SK-N-SH (cell line): Measurements from ENCODE around the gene PTPRG. TPM values are rescaled to one million over a fixed set of nuclear protein-coding genes. Genes with fewer than 3 reads are reported as not detected.
A peak's percentile ranks its signal among the peaks of the same experiment; 100 is the strongest.

Experiments
- CTCF ChIA-PET: fragments of 300-600, 350-600 bp; formaldehyde crosslinking; extraction: SDS; loops from one replicate; lab custom pipeline; 2021; lab: Yijun Ruan, JAX
- POLR2A ChIA-PET: fragments of 350-600 bp; sonication (Branson Sonifier 250); formaldehyde crosslinking; extraction: SDS; loops from one replicate; lab custom pipeline; 2020; ENCODE audit warnings: antibody characterized with exemption, inconsistent platforms; lab: Yijun Ruan, JAX
- DNase-seq: peaks from one replicate; pipeline ENCODE4 v3.0.0; 2012
- H2AFZ ChIP-seq: fragments of 200-600 bp; sonication (generic); 2 replicates; pipeline ENCODE4 v1.8.1; 2016; ENCODE audit warnings: antibody characterized with exemption, mild to moderate bottlenecking, low read depth
- H3F3A ChIP-seq: fragments of 200-600 bp; sonication (generic); replicated peaks from 2 replicates; pipeline ENCODE3; 2016; ENCODE audit warnings: antibody characterized with exemption, mild to moderate bottlenecking; ENCODE audit not compliant: insufficient read depth
- H3K27ac ChIP-seq, 2 experiments: fragments of 200-500 bp in 1 of 2; fragments of 200-600 bp in 1 of 2; sonication (Bioruptor generic) in 1 of 2; sonication (generic), shearing (Covaris generic) in 1 of 2; 2 replicates each; pipeline versions ENCODE4 v1.5.1 to v1.6.1; 2014 to 2016; ENCODE audit warnings: low read depth in 2 of 2, inconsistent platforms in 1 of 2, low read length in 1 of 2, mild to moderate bottlenecking in 1 of 2, mixed read lengths in 1 of 2
- H3K27me3 ChIP-seq: fragments of 200-600 bp; sonication (generic), shearing (Covaris generic); 2 replicates; pipeline ENCODE4 v1.6.1; 2016; ENCODE audit warnings: mixed run types; ENCODE audit not compliant: insufficient read depth
- H3K36me3 ChIP-seq, 2 experiments: fragments of 200-500 bp in 1 of 2; fragments of 200-600 bp in 1 of 2; sonication (Bioruptor generic) in 1 of 2; sonication (generic) in 1 of 2; replicated peaks in 1 of 2; 2 replicates each; pipeline versions ENCODE3 to v1.5.1; 2014 to 2016; ENCODE audit warnings: low read length in 1 of 2, mild to moderate bottlenecking in 1 of 2; ENCODE audit not compliant: insufficient read depth in 2 of 2, control insufficient read depth in 1 of 2
- H3K4me1 ChIP-seq, 2 experiments: fragments of 200-500 bp in 1 of 2; fragments of 200-600 bp in 1 of 2; sonication (Bioruptor generic) in 1 of 2; sonication (generic), shearing (Covaris generic) in 1 of 2; 2 replicates each; pipeline versions ENCODE4 v1.5.1 to v1.6.1; 2014 to 2016; ENCODE audit warnings: low read depth in 1 of 2, low read length in 1 of 2, mixed run types in 1 of 2; ENCODE audit not compliant: insufficient read depth in 2 of 2, control insufficient read depth in 1 of 2
- H3K4me2 ChIP-seq: fragments of 200-600 bp; sonication (generic), shearing (Covaris generic); 2 replicates; pipeline ENCODE4 v1.6.1; 2017; ENCODE audit warnings: mixed run types
- H3K4me3 ChIP-seq, 2 experiments: fragments of 200-500 bp in 1 of 2; fragments of 200-600 bp in 1 of 2; sonication (Bioruptor generic) in 1 of 2; sonication (generic), shearing (Covaris generic) in 1 of 2; 2 replicates each; pipeline versions ENCODE4 v1.5.1 to v1.8.1; 2014 to 2016; ENCODE audit warnings: low read depth in 2 of 2, inconsistent platforms in 1 of 2, low read length in 1 of 2, mild to moderate bottlenecking in 1 of 2, mixed read lengths in 1 of 2, moderate library complexity in 1 of 2
- H3K79me2 ChIP-seq: fragments of 200-600 bp; sonication (generic); 2 replicates; pipeline ENCODE4 v1.8.1; 2017; ENCODE audit warnings: mild to moderate bottlenecking; ENCODE audit not compliant: insufficient read depth
- H3K9ac ChIP-seq: fragments of 200-600 bp; sonication (generic); 2 replicates; pipeline ENCODE4 v1.6.1; 2017; ENCODE audit warnings: mixed run types
- H3K9me2 ChIP-seq: fragments of 200-600 bp; sonication (generic); 2 replicates; pipeline ENCODE4 v1.6.1; 2017; ENCODE audit warnings: mixed run types
- H3K9me3 ChIP-seq: fragments of 200-600 bp; sonication (generic); 2 replicates; pipeline ENCODE4 v1.6.1; 2017; ENCODE audit warnings: mixed run types, mild to moderate bottlenecking, moderate library complexity
- H4K20me1 ChIP-seq: fragments of 200-600 bp; sonication (generic); 2 replicates; pipeline ENCODE4 v1.6.1; 2017; ENCODE audit warnings: mild to moderate bottlenecking, mixed run types; ENCODE audit not compliant: insufficient read depth
- ELF1 ChIP-seq: IDR thresholded peaks from 2 replicates; pipeline ENCODE4 v1.4.0; 2012
- FOSL2 ChIP-seq: IDR thresholded peaks from 2 replicates; pipeline ENCODE4 v1.4.0; 2012; ENCODE audit warnings: low read depth, mild to moderate bottlenecking, moderate library complexity, borderline replicate concordance
- FOXJ3 ChIP-seq: sonication (generic); formaldehyde crosslinking; IDR thresholded peaks from 2 replicates; pipeline ENCODE4 v1.5.1; 2020; ENCODE audit warnings: mild to moderate bottlenecking, missing genetic modification reagents
- IRF3 ChIP-seq: fragments of 150-350 bp; IDR thresholded peaks from 2 replicates; pipeline ENCODE4 v1.6.1; 2016; ENCODE audit warnings: mild to moderate bottlenecking, low read depth, low read length
- JUND ChIP-seq: IDR thresholded peaks from 2 replicates; pipeline ENCODE4 v1.4.0; 2012
- MAX ChIP-seq: IDR thresholded peaks from 2 replicates; pipeline ENCODE4 v1.4.0; 2012; ENCODE audit warnings: low read depth
- MEF2A ChIP-seq: IDR thresholded peaks from 2 replicates; pipeline ENCODE4 v1.4.0; 2012; ENCODE audit warnings: low read depth, borderline replicate concordance
- NFIC ChIP-seq: IDR thresholded peaks from 2 replicates; pipeline ENCODE4 v1.4.0; 2012; ENCODE audit warnings: borderline replicate concordance
- PBX3 ChIP-seq: IDR thresholded peaks from 2 replicates; pipeline ENCODE4; 2012
- RCOR1 ChIP-seq: fragments of 150-350 bp; IDR thresholded peaks from 2 replicates; pipeline ENCODE4 v1.6.1; 2017; ENCODE audit warnings: antibody characterized with exemption, low read length
- REST ChIP-seq: IDR thresholded peaks from 2 replicates; pipeline ENCODE4 v1.6.1; 2012; ENCODE audit warnings: mild to moderate bottlenecking, low read depth, low read length, moderate library complexity
- RXRA ChIP-seq: IDR thresholded peaks from 2 replicates; pipeline ENCODE4 v1.4.0; 2012; ENCODE audit warnings: low read depth, mild to moderate bottlenecking, borderline replicate concordance
- SIN3A ChIP-seq: IDR thresholded peaks from 2 replicates; pipeline ENCODE4 v1.6.1; 2012; ENCODE audit warnings: low read depth, mild to moderate bottlenecking, low read length, moderate library complexity, borderline replicate concordance
- TCF12 ChIP-seq: IDR thresholded peaks from 2 replicates; pipeline ENCODE4 v1.4.0; 2012
- YY1 ChIP-seq: IDR thresholded peaks from 2 replicates; pipeline ENCODE4 v1.4.0; 2012; ENCODE audit warnings: low read depth, mild to moderate bottlenecking
- WGBS: methylation state at CpG from one replicate; pipeline ENCODE4 v1.1.6; 2017; ENCODE audit warnings: low lambda C conversion rate; 5-methylcytosine and 5-hydroxymethylcytosine counted together
- polyA plus RNA-seq, 3 experiments: library from polyadenylated mRNA; depleted of rRNA; stranded (reverse); fragments of >200 nt; gene quantifications; 2 replicates each; pipeline ENCODE4 v1.2.3, GENCODE V29; 2012

PTPRG gene
- polyA plus RNA-seq, 1 of the 3 experiments (the other 2 are of a cell fraction) = 14.1 TPM

GRCh38 chr3:61960976-61961375 lies 399.6 kb downstream of the PTPRG start:
- ChIA-PET POLR2A (no interaction called here), CTCF (interaction anchor here (0.8 to 1.7 kb wide), 2 partner anchors 25 to 103 kb away, joined by 4 to 5 read pairs; no protein-coding TSS in a partner anchor)
- peak; percentile 45 for TF ChIP-seq PBX3
- peak; percentile 53; the same call in 1 of the 2 replicates for TF ChIP-seq TCF12
- TF ChIP-seq NFIC = peak; percentile 45
- TF ChIP-seq ELF1 = no peak
- peak; percentile 30; the same call in 1 of the 2 replicates for TF ChIP-seq JUND
- TF ChIP-seq FOSL2 = peak; percentile 27; the same call in 1 of the 2 replicates
- TF ChIP-seq RCOR1 = no peak
- TF ChIP-seq, all 33 proteins: peak for 5

GRCh38 chr3:61961900-61962299 lies 400.5 kb downstream of the PTPRG start:
- Histone ChIP-seq H3K79me2 (peaks cover 14% of the 10 kb centered on the region), H3K27me3 (no peaks in the 10 kb centered on the region), H3K27ac (no peak overlapping the region), H4K20me1 (no peaks in the 10 kb centered on the region), H3K9me2 (no peaks in the 10 kb centered on the region), H3K4me1 (peaks cover 4 to 23% of the 10 kb centered on the region in 2 experiments; a peak in 2 of 4 replicates), H3K4me3 (no peak overlapping the region), H3K4me2 (no peak overlapping the region)
- WGBS = 94% methylated on average over 3 of the region's 3 CpGs
- ChIA-PET POLR2A (no interaction called here), CTCF (interaction anchor here (0.8 to 1.7 kb wide), 2 partner anchors 25 to 104 kb away, joined by 4 to 5 read pairs; no protein-coding TSS in a partner anchor)
- TF ChIP-seq IRF3 = no peak
- TF ChIP-seq YY1 = no peak
- no peak for TF ChIP-seq SIN3A
- no peak for TF ChIP-seq PBX3
- TF ChIP-seq REST = no peak
- TF ChIP-seq FOXJ3 (CRISPR knock-in tag) = no peak
- no peak for TF ChIP-seq MAX
- TF ChIP-seq MEF2A = no peak
- TF ChIP-seq RXRA = no peak
- TF ChIP-seq, all 33 proteins: peak for 0
- H2AFZ ChIP-seq = no peak overlapping the region
- H3F3A ChIP-seq = peaks cover 5% of the 10 kb centered on the region
- no peaks in the 10 kb centered on the region for H3K9me3 ChIP-seq
- DNase-seq = no peak
- H3K9ac ChIP-seq = no peak overlapping the region
- no peaks in the 10 kb centered on the region for H3K36me3 ChIP-seq

More at GRCh38 chr3:61960976-61961375, 399.6 kb downstream of the PTPRG start:
- no peaks in the 10 kb centered on the region for H4K20me1 ChIP-seq
- no peaks in the 10 kb centered on the region for H3K9me3 ChIP-seq
- no peaks in the 10 kb centered on the region for H3K27me3 ChIP-seq
- no peak for DNase-seq
- H3K9me2 ChIP-seq = no peaks in the 10 kb centered on the region
- no peak overlapping the region for H3K4me2 ChIP-seq
- H3K36me3 ChIP-seq = no peaks in the 10 kb centered on the region
- H2AFZ ChIP-seq = no peak overlapping the region
- no peak overlapping the region for H3K9ac ChIP-seq
- H3K27ac ChIP-seq = no peak overlapping the region
- H3F3A ChIP-seq = peaks cover 11% of the 10 kb centered on the region
- H3K79me2 ChIP-seq = peaks cover 14% of the 10 kb centered on the region
- H3K4me3 ChIP-seq = no peak overlapping the region
- H3K4me1 ChIP-seq = peaks cover 9 to 25% of the 10 kb centered on the region in 2 experiments; a peak in 3 of 4 replicates
